CD4-positive, alpha-beta T cell (primary cell): ENCODE data around the gene BTBD9. TPM values are rescaled to one million over a fixed set of nuclear protein-coding genes. Genes with fewer than 3 reads are reported as not detected.

Source experiments
- ATAC-seq: fragments of 200-7000 bp; cut with Tn5 transposase; one replicate; pipeline ENCODE4 v1.10.0; 2022; ENCODE audit warnings: mild to moderate bottlenecking; ENCODE audit not compliant: poor library complexity
- CTCF ChIA-PET: fragments of 350-600 bp; sonication (Branson Sonifier 250); formaldehyde crosslinking; loops from one replicate; lab custom pipeline; 2021; ENCODE audit warnings: antibody characterized with exemption, inconsistent platforms; lab: Charles Lee
- POLR2A ChIA-PET: fragments of 350-600 bp; sonication (Branson Sonifier 250); formaldehyde crosslinking; loops from one replicate; lab custom pipeline; 2021; ENCODE audit warnings: antibody characterized with exemption, inconsistent platforms; lab: Charles Lee
- DNase-seq, 14 experiments: peaks; one replicate each; pipeline ENCODE4 v3.0.0-alpha.2; 2013 to 2020; ENCODE audit warnings: mixed read lengths in 2 of 14
- H3K27ac ChIP-seq, 2 donors: one replicate each; pipeline versions ENCODE4 v1.5.1 to v1.7.0; 2013; ENCODE audit warnings: low read length in 2 of 2, low read depth in 1 of 2, mild to moderate bottlenecking in 1 of 2
- H3K27me3 ChIP-seq, 2 experiments: 1 replicate in 1 of 2; 2 replicates in 1 of 2; pipeline versions ENCODE4 v1.6.1 to v1.7.0; 2013; ENCODE audit warnings: low read length in 2 of 2, control low read depth in 1 of 2, mild to moderate bottlenecking in 1 of 2, moderate library complexity in 1 of 2; ENCODE audit not compliant: insufficient read depth in 2 of 2, control insufficient read depth in 1 of 2
- H3K36me3 ChIP-seq: one replicate; pipeline ENCODE4 v1.6.1; 2013; ENCODE audit warnings: low read length, control low read depth; ENCODE audit not compliant: insufficient read depth
- H3K4me1 ChIP-seq: one replicate; pipeline ENCODE4 v1.6.1; 2013; ENCODE audit warnings: low read length, control low read depth; ENCODE audit not compliant: insufficient read depth
- H3K4me3 ChIP-seq: one replicate; pipeline ENCODE4 v1.5.1; 2013; ENCODE audit warnings: mild to moderate bottlenecking, low read length, moderate library complexity
- H3K9me3 ChIP-seq, 2 experiments: 1 replicate in 1 of 2; 2 replicates in 1 of 2; pipeline versions ENCODE4 v1.6.1 to v1.7.0; 2013; ENCODE audit warnings: low read length in 2 of 2, mild to moderate bottlenecking in 2 of 2, control low read depth in 1 of 2, moderate library complexity in 1 of 2; ENCODE audit not compliant: control insufficient read depth in 1 of 2, insufficient read depth in 1 of 2
- H3K27ac Mint-ChIP-seq: one replicate; pipeline ENCODE4 v1.8.0; 2020; ENCODE audit warnings: mixed read lengths
- H3K27me3 Mint-ChIP-seq: one replicate; pipeline ENCODE4 v1.8.0; 2021; ENCODE audit warnings: mixed read lengths
- H3K36me3 Mint-ChIP-seq: one replicate; pipeline ENCODE4 v1.8.0; 2021; ENCODE audit warnings: low read depth, mixed read lengths
- H3K4me1 Mint-ChIP-seq: one replicate; pipeline ENCODE4 v1.8.0; 2021; ENCODE audit warnings: low read depth, mixed read lengths
- H3K4me3 Mint-ChIP-seq: one replicate; pipeline ENCODE4 v1.8.0; 2020; ENCODE audit warnings: mild to moderate bottlenecking, mixed read lengths
- H3K9me3 Mint-ChIP-seq: one replicate; pipeline ENCODE4 v1.8.0; 2020; ENCODE audit warnings: mixed read lengths
- CTCF ChIP-seq: fragments of 200-600 bp; IDR thresholded peaks from one replicate; pipeline ENCODE4 v1.8.0; 2022; ENCODE audit warnings: antibody characterized with exemption, mild to moderate bottlenecking
- intact Hi-C, 2 experiments: fragments of 100-400 bp; cut with DNase I in 1 of 2; cut with micrococcal nuclease in 1 of 2; formaldehyde crosslinking; loops; one replicate each; pipeline versions ENCODE4 v1.15.1 to v1.9.0; 2023 to 2025; cut with DNase I, micrococcal nuclease
- total RNA-seq, 174 experiments: library from RNA in 2 of 174; stranded (reverse) in 2 of 174; gene quantifications; one replicate each; pipeline ENCODE4 v1.2.3 and lab custom pipeline; 2021 to 2026

Gene BTBD9
- total RNA-seq, 2 experiments from 2014 or later = 58.7 to 59.3 TPM

- Mint-ChIP-seq H3K36me3 (peaks cover 8% of the 10 kb centered on the region), H3K4me3 (no peak overlapping the region), H3K9me3 (no peaks in the 10 kb centered on the region), H3K27me3 (no peaks in the 10 kb centered on the region), H3K4me1 (no peaks in the 10 kb centered on the region), H3K27ac (no peak overlapping the region)
- DNase-seq (no peak), ATAC-seq (no peak)
- no peak for TF ChIP-seq CTCF
- H3K9me3 ChIP-seq = no peaks in the 10 kb centered on the region
- no peaks in the 10 kb centered on the region for H3K4me1 ChIP-seq
- CTCF ChIA-PET = interaction anchor here (0.7 kb wide), 1 partner anchor 24 kb away, joined by 3 read pairs; no protein-coding TSS in a partner anchor
- no peak overlapping the region for H3K27ac ChIP-seq
- H3K36me3 ChIP-seq = no peaks in the 10 kb centered on the region
- POLR2A ChIA-PET = no interaction called here
- H3K4me3 ChIP-seq = no peak overlapping the region
- no peaks in the 10 kb centered on the region for H3K27me3 ChIP-seq
- intact Hi-C loops = no loop called here
Measured at GRCh38 chr6:38350942-38351341, 288.8 kb downstream of the BTBD9 start.

- no peak for TF ChIP-seq CTCF
- Mint-ChIP-seq H3K27me3 (no peaks in the 10 kb centered on the region), H3K9me3 (no peaks in the 10 kb centered on the region), H3K36me3 (peaks cover 15% of the 10 kb centered on the region), H3K27ac (no peak overlapping the region), H3K4me3 (no peak overlapping the region), H3K4me1 (no peaks in the 10 kb centered on the region)
- Histone ChIP-seq H3K4me1 (no peaks in the 10 kb centered on the region), H3K36me3 (no peaks in the 10 kb centered on the region), H3K4me3 (no peak overlapping the region), H3K27me3 (no peaks in the 10 kb centered on the region), H3K9me3 (no peaks in the 10 kb centered on the region), H3K27ac (no peak overlapping the region)
- no peak for ATAC-seq
- POLR2A ChIA-PET = no interaction called here
- DNase-seq = no peak
- CTCF ChIA-PET = interaction anchor here (0.7 kb wide), 1 partner anchor 24 kb away, joined by 3 read pairs; no protein-coding TSS in a partner anchor
- intact Hi-C loops = no loop called here
Measured at GRCh38 chr6:38350220-38350619, 289.5 kb downstream of the BTBD9 start.

- DNase-seq = no peak
- no peak overlapping the region for H3K4me3 Mint-ChIP-seq
- ChIA-PET POLR2A (no interaction called here), CTCF (no interaction called here)
- no peak overlapping the region for H3K27ac ChIP-seq
- TF ChIP-seq CTCF = no peak
- no peak overlapping the region for H3K4me3 ChIP-seq
- no peaks in the 10 kb centered on the region for H3K4me1 ChIP-seq
- intact Hi-C loops = no loop called here
- no peaks in the 10 kb centered on the region for H3K4me1 Mint-ChIP-seq
- H3K9me3 Mint-ChIP-seq = no peaks in the 10 kb centered on the region
- H3K27me3 ChIP-seq = no peaks in the 10 kb centered on the region
- H3K9me3 ChIP-seq = no peaks in the 10 kb centered on the region
- no peak overlapping the region for H3K27ac Mint-ChIP-seq
- peaks cover 20% of the 10 kb centered on the region for H3K36me3 Mint-ChIP-seq
- no peaks in the 10 kb centered on the region for H3K27me3 Mint-ChIP-seq
- H3K36me3 ChIP-seq = no peaks in the 10 kb centered on the region
- no peak for ATAC-seq
Measured at GRCh38 chr6:38349795-38350194, 289.9 kb downstream of the BTBD9 start.
